ENCODE results near the gene TALDO1.
"Not testable (repeated sequence)": the region's sequence is repeated elsewhere in the genome, so short reads cannot be mapped to it uniquely, and the experiment has no call there.

TALDO1 gene

GRCh38 chr11:733072-733471 lies 14.2 kb upstream of the TALDO1 start:
- no peak for DNase-seq (ENCODE audit: low read depth in 4 of 4, low spot score in 1 of 4)

GRCh38 chr11:734541-734940 lies 12.7 kb upstream of the TALDO1 start:
- DNase-seq (ENCODE audit: low read depth in 4 of 4, low spot score in 1 of 4), result not testable (repeated sequence)

- no peak for DNase-seq (ENCODE audit: low read depth in 4 of 4, low spot score in 1 of 4)
Measured at GRCh38 chr11:737366-737765, 9.9 kb upstream of the TALDO1 start.

- DNase-seq (ENCODE audit: low read depth in 4 of 4, low spot score in 1 of 4), result not testable (repeated sequence)
Measured at GRCh38 chr11:737899-738298, 9.4 kb upstream of the TALDO1 start.

- no peak for DNase-seq (ENCODE audit: low read depth in 4 of 4, low spot score in 1 of 4)
Measured at GRCh38 chr11:742156-742546, 5.1 kb upstream of the TALDO1 start.

GRCh38 chr11:742571-743201 lies 4.6 kb upstream of the TALDO1 start:
- DNase-seq (ENCODE audit: low read depth in 4 of 4, low spot score in 1 of 4), result no peak

- DNase-seq (ENCODE audit: low read depth in 4 of 4, low spot score in 1 of 4), result no peak
Measured at GRCh38 chr11:745428-745827, 1.8 kb upstream of the TALDO1 start.

- no peak for DNase-seq (ENCODE audit: low read depth in 4 of 4, low spot score in 1 of 4)
Measured at GRCh38 chr11:746289-747157, 741 bp upstream of the TALDO1 start.

- no peak for DNase-seq (ENCODE audit: low read depth in 4 of 4, low spot score in 1 of 4)
Measured at GRCh38 chr11:748007-748359, 719 bp downstream of the TALDO1 start.

GRCh38 chr11:749731-750130 lies 2.5 kb downstream of the TALDO1 start:
- DNase-seq (ENCODE audit: low read depth in 4 of 4, low spot score in 1 of 4), result no peak

- DNase-seq (ENCODE audit: low read depth in 4 of 4, low spot score in 1 of 4), result no peak
Measured at GRCh38 chr11:760236-760635, 13.0 kb downstream of the TALDO1 start.

GRCh38 chr11:761526-762108 lies 14.4 kb downstream of the TALDO1 start:
- DNase-seq (ENCODE audit: low read depth in 4 of 4, low spot score in 1 of 4), result no peak

GRCh38 chr11:762421-763072 lies 15.3 kb downstream of the TALDO1 start:
- DNase-seq (ENCODE audit: low read depth in 4 of 4, low spot score in 1 of 4), result no peak

- no peak for DNase-seq (ENCODE audit: low read depth in 4 of 4, low spot score in 1 of 4)
Measured at GRCh38 chr11:763073-763463, 15.8 kb downstream of the TALDO1 start.

GRCh38 chr11:763549-764321 lies 16.5 kb downstream of the TALDO1 start:
- no peak for DNase-seq (ENCODE audit: low read depth in 4 of 4, low spot score in 1 of 4)

GRCh38 chr11:764322-765024 lies 17.2 kb downstream of the TALDO1 start:
- DNase-seq (ENCODE audit: low read depth in 4 of 4, low spot score in 1 of 4), result no peak

- peak in 1 of 4 experiments; percentile 43 for DNase-seq (ENCODE audit: low read depth in 4 of 4, low spot score in 1 of 4)
Measured at GRCh38 chr11:765025-765801, 17.9 kb downstream of the TALDO1 start.

GRCh38 chr11:765802-766091 lies 18.5 kb downstream of the TALDO1 start:
- DNase-seq (ENCODE audit: low read depth in 4 of 4, low spot score in 1 of 4), result no peak

GRCh38 chr11:766106-766935 lies 19.1 kb downstream of the TALDO1 start:
- no peak for DNase-seq (ENCODE audit: low read depth in 4 of 4, low spot score in 1 of 4)

Measured in stimulated activated CD4-positive, alpha-beta T cell treated with anti-CD3 and anti-CD28 coated beads, Interleukin-1b, Interleukin-23, amount 100 ng/mL, for 24 hours (primary cell).